IPS DF 6.9 (cell line): ENCODE measurements around the gene GPR78.

ENCODE experiments used
- DNase-seq: peaks from one replicate; pipeline ENCODE4 v3.0.0-alpha.2; 2013; ENCODE audit warnings: low read depth, low spot score
- H3K27ac ChIP-seq: one replicate; pipeline ENCODE4 v1.5.1; 2013; ENCODE audit warnings: low read length, control low read depth
- H3K27me3 ChIP-seq: 2 replicates; pipeline ENCODE4 v1.6.1; 2013; ENCODE audit warnings: mild to moderate bottlenecking, low read length; ENCODE audit not compliant: control insufficient read depth, insufficient read depth
- H3K36me3 ChIP-seq: 2 replicates; pipeline ENCODE4 v1.6.1; 2013; ENCODE audit warnings: low read length; ENCODE audit not compliant: control insufficient read depth, insufficient read depth
- H3K4me1 ChIP-seq: 2 replicates; pipeline ENCODE4 v1.6.1; 2013; ENCODE audit warnings: low read length; ENCODE audit not compliant: control insufficient read depth, insufficient read depth
- H3K4me3 ChIP-seq: 2 replicates; pipeline ENCODE4 v1.5.1; 2013; ENCODE audit warnings: mild to moderate bottlenecking, low read length
- H3K9me3 ChIP-seq: 2 replicates; pipeline ENCODE4 v1.6.1; 2013; ENCODE audit warnings: low read length, inconsistent platforms; ENCODE audit not compliant: control insufficient read depth, insufficient read depth
- WGBS: extraction: QIAGEN DNeasy Blood & Tissue Kit; methylation state at CpG from one replicate; pipeline ENCODE4 v1.1.7; 2013; ENCODE audit warnings: mixed read lengths, missing lambda C conversion rate; ENCODE audit not compliant: insufficient read length, insufficient coverage; 5-methylcytosine and 5-hydroxymethylcytosine counted together

The GPR78 gene

DNA sequence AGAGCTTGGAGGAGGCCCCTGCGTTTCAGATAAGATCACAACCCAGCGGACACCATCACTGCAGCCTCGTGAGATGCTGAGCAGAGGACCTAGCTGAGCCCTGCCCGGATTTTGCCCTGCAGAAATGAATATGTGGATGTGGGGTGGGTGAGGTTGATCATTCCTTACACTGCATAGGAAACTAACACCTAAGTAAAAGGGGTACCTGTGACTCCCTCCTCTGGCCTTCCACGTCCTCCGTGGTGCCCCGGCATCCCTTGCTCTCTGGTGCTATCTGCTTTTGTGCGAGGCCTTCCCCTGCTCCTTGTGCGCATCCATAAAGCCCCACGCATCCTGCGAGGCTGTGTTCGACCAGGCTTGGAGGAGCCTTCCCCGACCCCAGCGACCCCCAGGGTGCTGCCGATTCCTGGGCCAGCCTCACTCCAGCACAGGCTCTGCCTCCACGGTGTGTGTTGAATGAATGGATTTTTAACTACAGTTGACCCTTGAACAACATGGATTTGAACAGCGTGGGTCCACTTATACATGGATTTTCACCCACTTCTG, 25.6 kb upstream of the GPR78 start:
- no peaks in the 10 kb centered on the region for H3K9me3 ChIP-seq
- H3K4me1 ChIP-seq = no peaks in the 10 kb centered on the region
- H3K27ac ChIP-seq = no peak overlapping the region
- no peaks in the 10 kb centered on the region for H3K27me3 ChIP-seq
- no peak overlapping the region for H3K4me3 ChIP-seq
- no peak for DNase-seq
- no CpG with 5 or more reads among the region's 17 CpGs for WGBS
- no peaks in the 10 kb centered on the region for H3K36me3 ChIP-seq

DNA sequence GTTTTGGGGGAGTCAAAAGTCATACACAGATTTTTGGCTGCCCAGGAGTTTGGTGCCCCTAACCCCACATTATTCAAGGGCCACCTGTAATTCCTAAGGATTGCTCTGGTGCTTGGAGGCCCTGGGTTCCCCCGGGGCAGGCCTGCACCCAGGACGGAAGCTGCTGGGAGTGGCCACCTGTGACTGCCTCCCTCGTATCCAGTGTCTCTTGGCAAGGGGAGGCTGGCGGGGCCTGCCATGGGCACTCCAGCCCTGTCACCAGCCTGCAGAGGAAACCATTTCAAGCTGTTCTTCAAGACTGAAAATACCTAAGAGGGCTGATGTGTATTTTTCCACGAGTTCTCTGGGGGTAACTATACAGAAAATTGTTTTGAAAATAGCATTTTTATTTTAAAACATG, 24.5 kb upstream of the GPR78 start:
- Histone ChIP-seq H3K9me3 (no peaks in the 10 kb centered on the region), H3K27me3 (no peaks in the 10 kb centered on the region), H3K4me3 (no peak overlapping the region), H3K27ac (no peak overlapping the region), H3K36me3 (no peaks in the 10 kb centered on the region), H3K4me1 (peaks cover 3% of the 10 kb centered on the region; the same call in 1 of the 2 replicates)
- WGBS = no CpG with 5 or more reads among the region's 5 CpGs
- DNase-seq = no peak

DNA sequence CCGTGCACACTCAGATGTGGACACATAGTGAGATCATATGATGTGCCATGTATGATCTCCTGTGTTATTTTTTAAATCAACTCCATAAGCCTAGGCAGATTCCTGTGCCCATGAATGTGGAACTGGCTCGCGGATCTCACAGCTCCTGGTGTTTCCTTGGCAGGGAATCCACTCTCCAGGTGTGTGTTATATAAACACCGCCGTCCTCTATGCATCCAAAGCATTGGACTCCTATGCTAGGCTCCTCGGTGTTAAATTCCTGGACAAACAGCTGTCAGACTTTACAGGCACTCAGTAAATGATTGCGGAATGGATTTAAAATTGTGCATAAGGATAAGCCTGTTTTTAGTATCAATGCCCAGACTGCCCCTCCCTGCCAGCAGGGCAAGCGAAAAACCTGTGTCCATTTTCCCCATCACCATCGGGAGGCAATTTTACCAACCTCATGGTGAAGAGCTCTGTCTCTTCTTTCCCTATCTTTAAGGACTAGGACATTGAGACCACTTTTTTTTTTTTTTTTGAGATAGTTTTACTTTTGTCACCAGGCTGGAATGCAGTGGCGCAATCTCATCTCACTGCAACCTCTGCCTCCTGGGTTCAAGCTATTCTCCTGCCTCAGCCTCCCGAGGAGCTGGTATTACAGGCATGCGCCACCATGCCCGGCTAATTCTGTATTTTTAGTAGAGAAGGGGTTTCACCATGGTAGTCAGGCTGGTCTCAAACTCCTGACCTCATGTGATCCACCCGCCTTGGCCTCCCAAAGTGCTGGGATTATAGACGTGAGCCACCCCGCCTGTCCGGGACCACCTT, 23.6 kb upstream of the GPR78 start:
- Histone ChIP-seq H3K9me3 (no peaks in the 10 kb centered on the region), H3K27ac (no peak overlapping the region), H3K4me1 (peaks cover 3% of the 10 kb centered on the region; the same call in 1 of the 2 replicates), H3K27me3 (no peaks in the 10 kb centered on the region), H3K4me3 (no peak overlapping the region), H3K36me3 (no peaks in the 10 kb centered on the region)
- WGBS = no CpG with 5 or more reads among the region's 17 CpGs
- no peak for DNase-seq

DNA sequence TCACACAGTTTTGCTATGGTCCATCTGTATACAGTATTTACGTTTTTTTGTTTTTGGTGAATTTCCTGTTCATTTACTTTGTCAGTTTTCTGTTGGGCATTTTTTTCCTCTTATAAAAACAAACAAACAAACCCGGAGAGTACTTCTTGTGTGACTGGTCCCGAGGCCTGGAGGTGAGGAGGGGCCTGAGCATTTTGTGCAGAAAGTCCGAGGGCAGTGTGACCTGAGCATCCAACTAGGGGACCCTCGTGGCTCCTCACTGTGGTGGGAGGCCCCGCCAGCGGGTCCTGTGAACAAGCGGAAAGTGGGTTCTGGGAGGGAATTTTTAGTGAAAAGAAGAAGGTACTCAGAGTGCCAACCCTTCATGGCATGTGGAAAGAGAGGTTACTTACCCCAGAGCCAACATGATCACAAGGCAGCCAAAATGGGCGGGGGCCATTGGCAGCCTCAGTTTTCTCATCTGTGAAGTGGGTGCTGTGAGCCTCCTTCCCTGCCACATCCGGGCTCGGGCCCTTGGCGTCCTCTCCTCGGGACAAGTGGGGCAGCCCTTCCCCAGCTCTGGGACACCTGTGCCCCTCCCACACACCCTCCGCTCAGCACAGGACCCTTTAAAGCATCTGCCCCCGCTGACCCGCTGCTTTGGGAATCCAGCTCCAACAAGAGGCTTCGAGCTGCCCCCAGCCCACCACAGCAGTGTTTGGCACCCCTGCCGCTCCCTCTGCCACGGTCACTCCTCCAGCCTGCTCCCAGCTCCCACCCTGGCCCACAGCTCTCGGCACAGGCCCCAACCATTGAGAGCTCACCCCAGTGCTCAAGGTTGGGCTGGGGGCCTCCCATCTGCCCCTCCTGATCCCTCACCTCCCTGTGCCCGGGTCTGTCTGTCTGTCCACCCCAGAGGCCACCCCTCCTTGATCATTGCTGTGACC, 22.8 kb upstream of the GPR78 start:
- WGBS = no CpG with 5 or more reads among the region's 21 CpGs
- no peaks in the 10 kb centered on the region for H3K36me3 ChIP-seq
- no peaks in the 10 kb centered on the region for H3K27me3 ChIP-seq
- H3K9me3 ChIP-seq = no peaks in the 10 kb centered on the region
- H3K4me3 ChIP-seq = no peak overlapping the region
- H3K4me1 ChIP-seq = peaks cover 3% of the 10 kb centered on the region; the same call in 1 of the 2 replicates
- DNase-seq = no peak
- no peak overlapping the region for H3K27ac ChIP-seq

DNA sequence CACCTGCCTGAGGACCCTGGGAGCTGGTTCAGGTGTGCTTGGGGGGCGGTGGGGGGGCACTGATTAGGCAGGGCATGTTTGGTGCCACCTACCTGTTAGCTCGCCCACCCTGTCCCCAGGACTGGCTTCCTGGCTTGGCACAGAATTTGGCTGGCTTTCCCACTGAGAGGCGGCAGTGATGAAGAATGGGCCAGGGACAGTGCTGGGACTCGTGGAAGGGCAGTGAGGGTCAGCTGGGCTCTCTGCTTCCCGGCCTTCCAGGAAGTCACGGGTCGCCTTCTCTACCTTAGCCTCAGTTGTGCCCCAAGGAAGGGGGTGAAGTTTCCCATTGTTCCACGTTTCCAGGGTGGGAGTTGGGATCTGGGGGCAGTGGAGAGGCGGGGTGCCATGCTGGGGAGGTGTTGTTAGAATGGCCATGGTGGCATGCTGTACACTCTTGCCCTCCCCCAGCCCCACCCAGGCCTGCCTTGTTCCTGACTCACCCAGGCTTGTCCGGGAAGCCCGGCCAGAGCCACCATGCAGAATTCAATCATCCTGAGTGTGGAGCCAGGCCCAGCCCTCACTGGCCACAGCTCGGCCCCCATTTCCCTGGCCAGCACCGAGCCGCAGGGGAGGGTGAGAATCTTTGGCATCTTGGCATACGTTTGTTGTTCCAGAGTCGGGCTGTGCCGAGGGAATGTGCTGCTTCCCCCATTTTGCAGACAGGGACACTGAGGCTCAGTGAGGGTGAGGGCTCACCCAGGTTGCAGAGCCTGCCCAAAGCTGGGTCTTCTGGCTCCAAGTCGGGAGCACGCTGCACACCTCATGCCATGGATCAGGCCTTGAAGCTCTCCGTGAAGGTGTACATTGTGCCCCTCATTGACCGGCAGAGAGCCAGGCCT, 21.9 kb upstream of the GPR78 start:
- no peak for DNase-seq
- no CpG with 5 or more reads among the region's 21 CpGs for WGBS

DNA sequence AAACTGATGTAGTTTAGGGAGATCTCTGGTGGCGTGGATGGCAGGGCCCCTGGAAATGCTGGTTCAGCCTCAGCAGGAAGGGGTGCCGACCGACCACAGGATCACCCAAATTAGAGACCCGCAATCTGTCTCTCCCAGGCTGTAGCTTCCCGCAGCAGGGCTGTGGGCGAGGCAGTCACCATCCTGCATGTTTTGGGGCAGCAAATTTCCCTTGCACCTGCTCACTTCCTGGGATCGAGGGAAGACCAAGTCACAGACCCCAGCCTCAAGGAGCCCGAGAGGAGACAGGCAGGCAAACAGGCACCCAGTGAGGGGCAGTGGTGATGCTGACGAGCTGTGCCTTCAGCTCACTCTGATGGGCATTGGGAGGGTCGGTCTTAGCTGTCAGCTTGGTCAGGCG, 21.2 kb upstream of the GPR78 start:
- H3K27me3 ChIP-seq = no peaks in the 10 kb centered on the region
- no peaks in the 10 kb centered on the region for H3K36me3 ChIP-seq
- no peak overlapping the region for H3K4me3 ChIP-seq
- no CpG with 5 or more reads among the region's 11 CpGs for WGBS
- H3K4me1 ChIP-seq = peaks cover 3% of the 10 kb centered on the region; the same call in 1 of the 2 replicates
- DNase-seq = no peak
- H3K9me3 ChIP-seq = no peaks in the 10 kb centered on the region
- H3K27ac ChIP-seq = no peak overlapping the region

More for the DNA sequence above, 21.9 kb upstream of the GPR78 start:
- Histone ChIP-seq H3K4me3 (no peak overlapping the region), H3K4me1 (peaks cover 3% of the 10 kb centered on the region; the same call in 1 of the 2 replicates), H3K27ac (no peak overlapping the region), H3K9me3 (no peaks in the 10 kb centered on the region), H3K27me3 (no peaks in the 10 kb centered on the region), H3K36me3 (no peaks in the 10 kb centered on the region)

DNA sequence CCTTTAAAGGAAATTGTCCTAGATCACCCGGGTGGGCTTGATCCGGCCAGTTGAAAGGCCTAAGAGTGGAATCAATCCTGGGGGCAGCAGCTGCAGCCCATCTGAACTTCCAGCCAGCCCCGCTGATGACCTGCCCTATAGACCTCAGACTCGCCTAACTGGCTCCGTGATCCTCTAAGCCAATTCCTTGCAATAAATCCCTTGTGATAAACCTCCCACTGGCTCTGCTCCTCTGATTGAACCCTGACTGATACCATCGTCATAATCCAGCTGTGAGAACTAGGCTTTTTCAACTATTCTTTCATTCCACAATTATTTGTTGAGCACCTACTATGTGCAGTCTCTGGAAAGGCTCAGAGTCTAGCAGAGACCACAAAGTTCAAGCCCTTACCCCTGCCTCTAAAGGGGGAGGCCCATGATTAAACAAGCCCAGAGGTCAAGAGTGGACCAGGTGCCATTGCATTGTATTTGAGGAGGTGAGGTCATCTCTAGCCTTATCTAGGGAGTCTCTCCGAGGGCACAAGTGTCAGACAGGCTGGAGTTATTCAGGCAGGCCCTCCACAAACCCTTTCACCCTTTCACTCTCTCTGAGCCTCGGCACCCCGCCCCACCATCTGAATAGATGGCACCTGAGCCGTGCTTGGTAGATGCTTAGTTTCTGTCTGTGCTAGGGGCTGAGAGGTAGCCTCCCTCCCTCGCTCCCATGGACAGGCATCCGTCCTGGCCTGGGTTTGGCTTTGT, 20.5 kb upstream of the GPR78 start:
- Histone ChIP-seq H3K36me3 (no peaks in the 10 kb centered on the region), H3K4me1 (peaks cover 3% of the 10 kb centered on the region; the same call in 1 of the 2 replicates), H3K4me3 (no peak overlapping the region), H3K9me3 (no peaks in the 10 kb centered on the region), H3K27ac (no peak overlapping the region), H3K27me3 (no peaks in the 10 kb centered on the region)
- DNase-seq = no peak
- no CpG with 5 or more reads among the region's 12 CpGs for WGBS

DNA sequence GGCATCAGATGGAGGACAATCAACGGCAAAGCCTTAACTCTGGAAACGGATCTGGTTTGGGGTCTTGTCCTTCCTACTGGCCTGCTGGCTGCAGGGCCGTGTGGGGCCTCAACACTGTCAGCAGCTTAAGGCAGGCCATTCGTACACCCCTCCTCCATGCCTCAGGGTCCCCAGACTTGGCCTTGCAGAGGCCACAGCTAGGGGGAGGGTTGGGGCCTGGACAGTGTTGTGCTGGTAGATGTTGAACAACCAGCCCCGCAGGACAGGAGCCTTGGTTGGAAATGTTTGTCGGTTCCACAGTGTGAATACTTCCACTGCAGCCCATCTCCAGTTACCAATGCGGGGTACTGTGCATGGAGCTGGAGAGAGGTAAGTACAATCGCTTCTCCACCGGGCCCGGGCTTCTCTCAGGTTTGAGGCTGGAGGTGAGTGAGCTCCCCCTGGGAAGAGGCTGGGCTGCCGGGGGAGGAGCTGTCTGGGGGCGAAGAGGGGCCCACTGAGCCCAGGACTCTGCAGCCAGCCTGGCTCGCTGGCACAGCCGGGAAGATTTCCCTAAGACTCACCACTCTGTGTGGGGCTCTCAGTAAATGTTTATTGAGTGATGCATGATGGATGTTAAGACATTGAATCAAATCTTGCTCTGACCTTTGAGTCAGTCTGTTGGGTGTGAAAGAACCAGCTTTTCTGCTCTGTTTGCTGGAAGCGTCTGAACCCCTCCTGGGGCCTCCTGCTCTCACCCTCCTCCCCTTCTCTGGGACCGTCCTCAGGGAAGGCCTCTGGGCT, 19.7 kb upstream of the GPR78 start:
- no CpG with 5 or more reads among the region's 16 CpGs for WGBS
- Histone ChIP-seq H3K27ac (no peak overlapping the region), H3K4me1 (peaks cover 3% of the 10 kb centered on the region; the same call in 1 of the 2 replicates), H3K36me3 (no peaks in the 10 kb centered on the region), H3K9me3 (no peaks in the 10 kb centered on the region), H3K4me3 (no peak overlapping the region), H3K27me3 (no peaks in the 10 kb centered on the region)
- no peak for DNase-seq

DNA sequence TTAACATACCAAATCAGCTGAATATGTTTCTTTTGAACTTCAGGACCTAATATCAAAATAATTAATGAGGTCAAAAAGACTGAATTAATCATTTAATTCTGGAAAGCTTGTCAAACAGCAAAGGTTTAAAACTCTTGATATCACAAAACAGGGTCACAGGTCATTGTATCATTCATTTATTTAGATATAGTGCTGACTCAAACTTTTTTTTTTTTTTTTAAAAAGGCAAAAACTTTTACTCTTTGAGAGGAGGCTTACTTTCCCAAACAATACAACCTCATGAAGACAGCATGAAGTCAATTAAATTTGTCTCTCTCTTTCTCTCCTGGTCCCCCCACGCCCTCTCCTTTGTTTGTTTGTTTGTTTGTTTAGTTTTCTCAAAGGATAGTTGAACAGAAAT, 15.6 kb upstream of the GPR78 start:
- no peaks in the 10 kb centered on the region for H3K27me3 ChIP-seq

More for the DNA sequence above, 15.6 kb upstream of the GPR78 start:
- WGBS = no CpG with 5 or more reads among the region's 1 CpG
- H3K36me3 ChIP-seq = no peaks in the 10 kb centered on the region
- no peak overlapping the region for H3K27ac ChIP-seq
- H3K9me3 ChIP-seq = no peaks in the 10 kb centered on the region
- DNase-seq = no peak
- H3K4me3 ChIP-seq = no peak overlapping the region
- peaks cover 3% of the 10 kb centered on the region for H3K4me1 ChIP-seq
